Neural progenitor cell (in vitro differentiated cells): ENCODE measurements around the gene CHD2.

Experiments used
- CTCF ChIP-seq: fragments of 200-600 bp; sonication (generic); IDR thresholded peaks from 2 replicates; pipeline ENCODE4 v1.5.1; 2017; ENCODE audit warnings: antibody characterized with exemption, mild to moderate bottlenecking
- EZH2phosphoT487 ChIP-seq: fragments of 200-600 bp; sonication (generic); IDR thresholded peaks from 2 replicates; pipeline ENCODE4 v1.6.1; 2017; ENCODE audit warnings: antibody characterized with exemption

GRCh38 chr15:92925454-92925853 is 25.3 kb downstream of the CHD2 start:
- TF ChIP-seq EZH2phosphoT487 (no peak), CTCF (no peak)
